Measurements from ENCODE around the gene CHCHD6.

GRCh38 chr3:126936853-126937425, 232.9 kb downstream of the CHCHD6 start:
- no peak for TF ChIP-seq CTCF (IDR thresholded peaks at IDR 0.05)
- TF ChIP-seq POLR2A (IDR thresholded peaks at IDR 0.05), result no peak
- no peak for TF ChIP-seq EP300 (IDR thresholded peaks at IDR 0.05)
- TF ChIP-seq POLR2AphosphoS5 (IDR thresholded peaks at IDR 0.05), result no peak
